Mucosa of gallbladder (tissue), 1 donor: ENCODE results near the gene RSF1. TPM values are rescaled to one million over a fixed set of nuclear protein-coding genes. Genes with fewer than 3 reads are reported as not detected.

Experiments
- DNase-seq: peaks from one replicate; pipeline ENCODE4 v3.0.0-alpha.2; 2020; ENCODE audit warnings: low spot score
- total RNA-seq: library from RNA; stranded (reverse); gene quantifications from one replicate; pipeline ENCODE4 v1.2.1, GENCODE V29; 2021
- donor health status: DM: no; HTN: no; CAD: no.

RSF1 gene
- total RNA-seq, 1 donor from 2014 or later: 62.5 TPM

GRCh38 chr11:77748266-77748665 lies 72.3 kb downstream of the RSF1 start:
- no peak for DNase-seq

- no peak for DNase-seq
These were observed 73.0 kb downstream of the RSF1 start for GRCh38 chr11:77747381-77747969.

GRCh38 chr11:77736473-77736872 lies 84.0 kb downstream of the RSF1 start:
- no peak for DNase-seq

DNA sequence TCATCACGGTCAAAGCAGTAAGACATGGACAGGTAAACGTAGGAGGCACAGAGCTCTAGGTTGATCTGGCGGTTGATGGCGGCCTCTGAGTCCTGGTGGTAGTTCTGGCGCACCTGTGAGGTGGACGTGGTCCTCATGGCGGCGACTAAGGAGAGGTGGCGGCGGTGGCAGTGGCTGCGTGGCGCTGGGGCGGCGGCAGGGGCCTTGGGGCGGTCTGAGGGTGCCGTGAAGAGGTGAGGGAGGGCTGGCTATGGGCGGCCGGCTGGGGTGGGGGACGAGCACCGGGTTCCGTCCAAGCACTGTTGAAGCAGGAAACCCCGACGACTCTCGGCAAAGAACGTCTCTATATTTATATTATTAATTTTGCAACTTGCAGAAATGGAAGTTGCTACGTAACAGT lies 85.6 kb downstream of the RSF1 start:
- no peak for DNase-seq

GRCh38 chr11:77732143-77732542 lies 88.4 kb downstream of the RSF1 start:
- DNase-seq: no peak

GRCh38 chr11:77730789-77731188 lies 89.7 kb downstream of the RSF1 start:
- DNase-seq: no peak

DNA sequence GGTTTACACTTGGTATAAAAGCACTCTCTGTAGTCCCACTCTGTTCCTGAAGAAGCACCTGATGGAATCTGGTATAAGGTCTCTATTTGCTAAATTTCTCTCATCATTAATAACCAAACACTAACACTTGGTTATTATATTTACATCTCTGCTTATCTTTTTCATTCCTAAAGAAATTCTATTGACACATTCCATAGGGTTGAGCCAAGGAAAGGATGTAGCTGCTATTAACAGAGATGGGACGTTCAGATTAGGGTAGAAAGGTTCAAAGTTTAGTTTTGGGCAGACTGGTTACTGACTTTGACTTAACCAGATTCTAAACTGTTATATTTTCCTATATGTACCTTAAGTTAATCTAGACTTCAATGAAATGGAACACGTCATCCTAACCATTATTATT lies 91.5 kb downstream of the RSF1 start:
- no peak for DNase-seq

- no peak for DNase-seq
These were observed 92.2 kb downstream of the RSF1 start for GRCh38 chr11:77728203-77728786.

GRCh38 chr11:77726524-77726923 lies 94.0 kb downstream of the RSF1 start:
- no peak for DNase-seq

DNA sequence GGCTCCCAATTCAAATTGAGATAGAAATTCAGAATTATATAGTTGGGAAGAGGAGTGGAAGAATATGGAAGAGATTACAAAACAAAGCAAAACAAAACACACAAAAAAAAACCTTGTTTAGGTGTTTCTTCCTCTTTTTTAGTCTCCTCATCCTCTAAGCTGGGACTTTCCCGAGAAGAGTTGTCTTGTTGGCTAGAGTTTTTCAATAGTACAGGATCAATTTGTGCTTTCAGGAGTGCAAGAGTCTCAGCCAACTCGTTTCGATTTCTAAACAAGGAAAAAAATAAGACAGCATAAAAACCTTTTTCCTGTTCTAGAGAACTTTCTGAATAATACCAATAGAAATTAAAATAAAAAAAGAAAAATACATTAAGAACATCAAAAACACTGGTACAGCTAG lies 95.1 kb downstream of the RSF1 start:
- DNase-seq: no peak

- DNase-seq: no peak
These were observed 95.9 kb downstream of the RSF1 start for GRCh38 chr11:77724636-77725035.

DNA sequence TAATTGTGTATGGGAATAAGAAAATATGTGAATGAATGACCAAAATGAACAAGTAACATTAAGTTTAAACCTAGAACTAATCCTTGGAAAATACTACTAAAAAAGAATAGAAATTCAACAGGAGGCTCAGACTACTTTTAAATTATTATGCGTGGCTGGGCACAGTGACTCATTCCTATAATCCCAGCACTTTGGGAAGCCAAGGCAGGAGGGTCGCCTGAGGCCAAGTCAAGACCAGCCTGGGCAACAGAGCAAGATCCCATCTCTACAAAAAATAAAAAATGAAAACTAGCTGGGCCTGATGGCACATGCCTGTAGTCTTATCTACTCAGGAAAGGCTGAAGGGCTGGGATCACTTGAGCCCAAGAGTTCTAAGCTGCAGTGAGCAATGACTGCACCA lies 97.5 kb downstream of the RSF1 start:
- no peak for DNase-seq

- no peak for DNase-seq
These were observed 110.2 kb downstream of the RSF1 start for GRCh38 chr11:77710358-77710757.

DNA sequence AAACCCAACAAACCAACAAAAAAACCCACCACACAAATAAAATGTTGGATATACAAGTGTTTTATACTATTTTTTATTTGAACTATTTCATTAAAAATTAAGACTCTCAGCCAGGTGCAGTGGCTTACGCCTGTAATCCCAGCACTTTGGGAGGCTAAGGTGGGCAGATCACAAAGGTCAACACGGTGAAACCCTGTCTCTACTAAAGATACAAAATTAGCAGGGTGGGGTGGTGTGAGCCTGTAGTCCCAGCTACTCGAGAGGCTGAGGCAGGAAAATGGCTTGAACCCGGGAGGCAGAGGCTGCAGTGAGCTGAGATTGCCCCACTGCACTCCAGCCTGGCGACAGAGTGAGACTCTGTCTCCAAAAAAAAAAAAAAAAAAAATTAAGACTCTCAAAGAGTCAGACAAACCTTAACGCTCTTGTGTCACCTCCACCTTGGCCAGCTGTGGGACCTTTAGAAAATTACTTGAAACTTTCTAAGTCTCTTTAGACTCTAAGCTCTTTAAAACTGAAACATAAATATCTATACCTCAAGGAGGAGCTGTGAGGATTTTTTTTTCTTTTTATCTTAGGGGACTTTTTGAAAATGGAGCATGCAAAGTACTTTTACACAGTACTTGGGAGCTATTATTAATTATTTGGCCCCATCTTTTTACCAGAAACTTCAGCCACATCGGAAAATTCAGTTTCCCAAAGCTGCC lies 114.5 kb downstream of the RSF1 start:
- no peak for DNase-seq

- no peak for DNase-seq
These were observed 115.2 kb downstream of the RSF1 start for GRCh38 chr11:77705195-77705875.

GRCh38 chr11:77704029-77704428 lies 116.5 kb downstream of the RSF1 start:
- DNase-seq: no peak

- no peak for DNase-seq
These were observed 121.1 kb downstream of the RSF1 start for GRCh38 chr11:77699425-77699824.

DNA sequence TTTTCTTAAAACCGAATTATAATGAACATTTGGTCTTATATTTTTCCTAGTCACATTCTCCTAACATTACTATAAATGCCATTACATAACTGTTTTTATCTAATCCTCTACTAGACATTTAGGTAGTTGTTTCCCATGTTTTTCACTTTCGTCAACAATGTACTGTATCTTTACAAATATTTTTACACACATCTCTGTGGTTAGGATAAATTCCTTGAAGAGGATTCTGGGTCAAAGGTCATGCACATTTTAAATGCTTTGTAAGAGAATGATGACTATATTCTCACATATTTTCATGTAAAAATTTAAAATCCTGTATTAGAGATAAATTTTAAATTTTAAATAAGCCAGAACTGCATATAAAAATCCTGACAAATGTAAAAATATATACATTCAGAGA lies 121.6 kb downstream of the RSF1 start:
- DNase-seq: no peak

DNA sequence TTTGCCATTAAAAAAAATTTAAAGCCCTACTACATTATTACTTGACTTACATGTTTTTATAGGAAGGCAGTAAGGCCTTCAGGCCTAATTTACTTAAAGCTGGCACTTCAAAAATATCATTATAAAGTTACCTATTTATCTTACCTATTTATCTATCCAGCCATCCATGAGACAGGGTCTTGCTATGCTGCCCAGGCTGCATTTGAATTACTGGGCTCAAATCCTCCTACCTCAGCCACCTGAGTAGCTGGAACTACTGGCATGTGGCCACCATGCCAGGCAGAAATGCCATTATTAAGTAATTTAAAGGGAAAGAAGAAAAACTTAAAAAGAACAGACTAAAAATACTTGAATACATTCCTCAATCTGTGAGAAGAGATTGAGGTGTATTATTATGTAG lies 122.7 kb downstream of the RSF1 start:
- DNase-seq: no peak

DNA sequence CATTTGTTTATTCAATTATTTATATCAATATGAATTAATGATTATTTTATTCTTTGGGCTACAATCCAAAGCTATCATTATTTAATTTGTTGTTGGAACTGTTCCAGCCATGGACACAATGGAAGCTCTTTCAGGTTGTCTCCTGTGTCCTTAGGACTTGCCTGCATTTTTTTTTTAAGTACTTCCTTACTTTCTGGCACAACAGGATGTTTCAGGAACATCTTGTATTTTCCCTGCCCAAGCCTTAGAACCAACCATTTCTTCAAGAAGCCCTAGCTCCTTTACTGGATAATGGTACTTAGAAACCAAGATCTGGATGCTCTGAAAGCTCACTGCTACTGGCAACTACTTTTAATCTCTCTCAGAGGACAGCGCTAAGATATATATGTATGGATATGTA lies 125.1 kb downstream of the RSF1 start:
- no peak for DNase-seq

DNA sequence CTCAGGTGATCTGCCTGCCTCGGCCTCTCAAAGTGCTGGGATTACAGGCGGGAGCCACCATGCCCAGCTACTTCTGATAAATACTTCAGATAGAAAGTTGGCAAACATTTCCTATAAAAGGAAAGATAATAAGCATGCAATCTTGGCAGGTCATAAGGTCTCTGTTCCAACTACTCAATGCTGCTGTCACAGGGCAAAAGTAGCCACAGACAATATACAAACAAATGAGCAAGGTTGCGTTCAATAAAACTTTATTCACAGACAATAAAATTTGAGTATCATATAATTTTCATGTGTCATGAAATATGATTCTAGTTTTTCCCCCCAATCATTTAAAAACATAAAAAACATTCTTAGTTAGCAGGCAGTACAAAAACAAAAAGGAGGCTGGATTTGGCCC lies 129.9 kb downstream of the RSF1 start:
- no peak for DNase-seq

DNA sequence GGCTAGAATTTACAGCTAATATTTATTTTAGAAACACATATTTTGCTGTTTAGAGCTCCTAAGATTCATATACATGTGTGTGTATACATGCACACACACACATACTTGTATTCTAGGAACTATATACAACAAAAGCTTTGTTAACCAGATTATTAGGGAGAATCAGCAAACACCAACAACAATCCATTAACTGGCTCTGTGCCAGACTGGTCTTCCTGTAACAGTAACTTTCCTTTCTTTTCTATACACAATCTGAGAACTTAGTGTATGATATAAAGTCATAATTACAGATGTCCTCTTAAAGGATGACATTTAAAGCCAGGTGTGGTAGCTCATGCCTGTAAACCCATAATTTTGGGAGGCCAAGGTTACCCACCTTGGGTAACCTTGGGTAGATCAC lies 133.4 kb downstream of the RSF1 start:
- no peak for DNase-seq

DNA sequence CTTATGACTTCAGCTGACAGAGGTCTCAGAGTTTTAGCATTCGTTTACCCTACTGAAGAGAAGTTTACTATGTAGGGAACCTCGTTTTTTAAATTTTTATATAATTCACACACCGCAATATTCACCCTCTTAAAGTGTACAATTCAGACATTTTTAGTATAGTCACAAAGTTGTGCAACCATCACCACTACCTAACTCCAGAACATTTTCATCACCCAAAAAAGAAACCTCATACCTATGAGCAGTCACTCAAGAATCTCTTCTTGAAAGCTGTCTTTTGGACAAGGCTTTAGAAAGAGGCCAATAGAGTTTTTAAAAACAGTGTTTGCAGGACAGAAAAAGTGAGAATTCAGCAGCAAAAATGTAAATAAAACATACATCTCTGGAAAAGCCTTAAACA lies 143.4 kb downstream of the RSF1 start:
- DNase-seq: no peak
